HG02970 (cell line): ENCODE measurements around the gene ZNF396.
A peak's percentile ranks its signal among the peaks of the same experiment; 100 is the strongest.

Experiments
- ATAC-seq: cut with Tn5 transposase; IDR thresholded peaks from one replicate; pipeline ENCODE4 v1.9.1; 2021; ENCODE audit warnings: mild to moderate bottlenecking, moderate library complexity, moderate number of reproducible peaks; ENCODE audit not compliant: unreplicated experiment, low FRiP score

ZNF396 gene

GRCh38 chr18:35376742-35377695, at the start of gene ZNF396:
TSS of gene ZNF396 (minus strand) at chr18:35377337. CDS start at chr18:35374292, 3,045 bp downstream.
- ATAC-seq, result peak; percentile 60

GRCh38 chr18:35426786-35427185, 49.6 kb upstream of the ZNF396 start:
- ATAC-seq, result no peak

- no peak for ATAC-seq
Observed at GRCh38 chr18:35424356-35424755, 47.2 kb upstream of the ZNF396 start.

GRCh38 chr18:35422237-35422636, 45.1 kb upstream of the ZNF396 start:
- ATAC-seq, result no peak

- no peak for ATAC-seq
Observed at GRCh38 chr18:35418610-35419009, 41.5 kb upstream of the ZNF396 start.

GRCh38 chr18:35417223-35417622, 40.1 kb upstream of the ZNF396 start:
- no peak for ATAC-seq

- ATAC-seq, result no peak
Observed at GRCh38 chr18:35415511-35416073, 38.5 kb upstream of the ZNF396 start.

GRCh38 chr18:35413163-35413511, 36.0 kb upstream of the ZNF396 start:
- ATAC-seq, result no peak

GRCh38 chr18:35411625-35412351, 34.7 kb upstream of the ZNF396 start:
- ATAC-seq, result no peak

GRCh38 chr18:35410561-35410960, 33.4 kb upstream of the ZNF396 start:
- no peak for ATAC-seq

- ATAC-seq, result no peak
Observed at GRCh38 chr18:35409911-35410310, 32.8 kb upstream of the ZNF396 start.

GRCh38 chr18:35408843-35409261, 31.7 kb upstream of the ZNF396 start:
- no peak for ATAC-seq

- ATAC-seq, result no peak
Observed at GRCh38 chr18:35407871-35408481, 30.8 kb upstream of the ZNF396 start.

GRCh38 chr18:35406666-35407065, 29.5 kb upstream of the ZNF396 start:
- ATAC-seq, result no peak

- no peak for ATAC-seq
Observed at GRCh38 chr18:35397976-35398375, 20.8 kb upstream of the ZNF396 start.

GRCh38 chr18:35393716-35394115, 16.6 kb upstream of the ZNF396 start:
- no peak for ATAC-seq

GRCh38 chr18:35392375-35392774, 15.2 kb upstream of the ZNF396 start:
- ATAC-seq, result no peak

- ATAC-seq, result no peak
Observed at GRCh38 chr18:35390951-35391700, 14.0 kb upstream of the ZNF396 start.

GRCh38 chr18:35389095-35389618, 12.0 kb upstream of the ZNF396 start:
- no peak for ATAC-seq

GRCh38 chr18:35387152-35387571, 10.0 kb upstream of the ZNF396 start:
- ATAC-seq, result no peak
